ENCODE results near the gene NAV2. TPM values are rescaled to one million over a fixed set of nuclear protein-coding genes. Genes with fewer than 3 reads are reported as not detected.

The NAV2 gene
- 1.7 and 4.1 TPM in 2 replicates for total RNA-seq

DNA sequence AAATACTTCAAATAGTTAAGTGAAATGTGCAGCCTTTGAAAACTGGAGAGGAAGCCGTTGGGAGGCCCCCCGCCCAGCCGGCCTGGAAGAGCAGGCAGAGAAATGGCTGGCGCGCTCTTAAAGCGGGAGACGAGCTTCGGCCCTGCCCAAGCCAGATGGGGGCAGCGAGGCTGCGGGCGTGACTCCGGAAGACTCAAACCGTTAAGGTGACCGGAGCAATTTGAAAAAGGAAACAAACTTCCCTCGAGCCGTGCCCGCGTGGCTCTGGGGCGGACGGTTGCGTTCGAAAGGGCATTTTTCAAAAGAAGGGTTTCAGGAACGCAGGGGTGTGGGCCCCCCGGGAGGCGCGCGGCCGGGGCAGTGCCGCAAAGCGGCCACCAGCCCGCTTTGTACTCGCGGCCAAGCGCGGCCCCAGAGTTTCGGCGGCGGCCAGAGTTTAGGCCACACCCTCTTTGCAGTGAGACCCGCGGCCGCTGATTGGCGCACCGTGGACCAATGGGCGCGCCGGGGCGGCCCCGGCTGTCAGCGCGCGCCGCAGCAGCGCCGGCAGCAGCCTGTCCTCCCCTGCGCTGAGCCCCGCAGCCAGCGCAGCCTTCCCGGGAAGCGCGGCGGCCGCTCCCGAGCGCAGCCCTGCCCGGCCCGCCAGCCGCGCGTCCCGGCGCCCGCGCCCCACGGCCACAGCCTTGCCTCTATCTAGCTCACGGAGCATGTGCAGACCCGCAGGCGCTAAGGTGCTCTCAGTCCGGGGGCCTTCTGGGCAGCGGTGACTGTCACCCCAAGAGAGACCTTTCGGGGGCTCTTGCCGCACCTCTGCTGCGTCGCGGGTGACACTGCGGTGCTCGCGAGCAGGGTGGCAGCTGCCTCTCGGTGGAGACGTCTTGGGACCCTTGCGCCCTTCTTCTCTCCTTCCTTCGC, at the start of gene NAV2:
Gene NAV2, plus strand, starts transcription at position 557 of the 915 bp plus-strand sequence. CDS start 859 bp downstream, outside the sequence.

DNA sequence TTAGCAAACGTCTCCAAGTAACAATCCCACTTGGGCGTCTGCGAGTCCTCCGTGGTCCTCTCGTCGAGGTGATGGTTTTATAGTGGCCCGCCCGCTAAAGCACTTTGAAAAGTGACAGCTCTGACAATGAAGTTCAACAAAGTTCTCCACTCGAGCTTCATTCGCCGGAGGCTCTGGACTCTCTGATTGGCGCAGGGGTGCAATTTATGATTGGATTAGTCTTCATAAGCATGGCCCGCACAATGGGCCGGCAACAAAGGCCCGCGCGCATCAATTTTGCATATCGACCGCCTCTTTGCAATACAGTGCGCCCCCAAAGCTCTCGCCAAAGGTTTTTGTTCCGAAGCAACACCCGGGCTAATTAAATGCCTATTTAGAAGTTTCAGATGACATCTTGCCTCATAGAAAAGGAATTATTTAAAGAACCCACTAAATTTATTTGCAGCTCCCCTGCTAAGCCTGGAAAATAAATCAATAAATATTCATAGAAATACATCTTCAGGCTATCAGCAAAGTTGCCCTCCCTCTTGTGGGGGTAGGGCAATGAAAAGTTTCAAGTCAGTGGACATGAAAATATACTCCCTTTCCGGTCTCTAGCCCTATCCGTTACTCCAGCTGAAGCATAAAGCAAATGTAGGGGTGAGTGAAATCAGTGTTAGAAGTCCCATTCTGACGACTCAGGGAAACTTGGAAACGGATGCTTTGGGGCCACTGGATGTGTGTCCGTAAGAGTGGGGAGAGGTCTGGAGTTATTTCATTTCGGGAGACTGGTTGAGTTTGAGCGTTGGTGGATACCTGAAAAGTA, 448.0 kb downstream of the NAV2 start, which contains the start of gene DBX1:
Gene DBX1, minus strand, starts transcription at position 51 of the 805 bp plus-strand sequence. CDS start 151 bp downstream, outside the sequence.

Data from smooth muscle cell of bladder (primary cell).